Astrocyte (in vitro differentiated cells and primary cell): ENCODE data around the gene LLPH.

ENCODE experiments used
- CTCF ChIP-seq: IDR thresholded peaks from 2 replicates; pipeline ENCODE4 v1.5.1; 2011; ENCODE audit warnings: low read depth, mild to moderate bottlenecking, inconsistent platforms, low read length, moderate library complexity; ENCODE audit not compliant: insufficient read depth
- EZH2 ChIP-seq: IDR thresholded peaks from 2 replicates; pipeline ENCODE4 v1.6.1; 2012; ENCODE audit warnings: mild to moderate bottlenecking, low read length, inconsistent platforms; ENCODE audit not compliant: insufficient read depth

GRCh38 chr12:66118240-66118891, 12.2 kb downstream of the LLPH start:
- no peak for TF ChIP-seq CTCF
- no peak for TF ChIP-seq EZH2
